Measurements from ENCODE around the gene MAP6.

The MAP6 gene

GRCh38 chr11:75539459-75540334 is 129.1 kb downstream of the MAP6 start:
- Histone ChIP-seq H3K9ac (ENCODE audit: low read length) (no peak overlapping the region), H3K4me1 (ENCODE audit: low read length) (no peaks in the 10 kb centered on the region)

GRCh38 chr11:75538150-75538942 is 130.5 kb downstream of the MAP6 start:
- no peaks in the 10 kb centered on the region for H3K9me3 ChIP-seq (replicated peaks; ENCODE audit: insufficient read depth, low read length)
- no peaks in the 10 kb centered on the region for H3F3A ChIP-seq (ENCODE audit: insufficient read depth, low read length)
- H3K27ac ChIP-seq (ENCODE audit: low read length) = no peak overlapping the region
- no peaks in the 10 kb centered on the region for H3K36me3 ChIP-seq (replicated peaks; ENCODE audit: insufficient read depth, low read length)
- H3K9ac ChIP-seq (ENCODE audit: low read length) = no peak overlapping the region
- no peaks in the 10 kb centered on the region for H3K27me3 ChIP-seq (replicated peaks; ENCODE audit: insufficient read depth, low read length)
- H3K4me3 ChIP-seq (ENCODE audit: low read length) = no peak overlapping the region
- H4K20me1 ChIP-seq (ENCODE audit: insufficient read depth, low read length) = no peaks in the 10 kb centered on the region
- H3K9me2 ChIP-seq (replicated peaks; ENCODE audit: insufficient read depth, low read length) = no peaks in the 10 kb centered on the region
- no peak for TF ChIP-seq EZH2phosphoT487 (IDR thresholded peaks at IDR 0.05; ENCODE audit: low read length)
- no peak for TF ChIP-seq EZH2 (optimal IDR thresholded peaks at IDR 0.05; ENCODE audit: low read depth, low read length)
- TF ChIP-seq CTCF (IDR thresholded peaks at IDR 0.05; ENCODE audit: low read length) = no peak
- H3K79me2 ChIP-seq (ENCODE audit: low read length) = no peaks in the 10 kb centered on the region
- no peak for DNase-seq
- H2AFZ ChIP-seq (ENCODE audit: low read length) = no peak overlapping the region
- no peaks in the 10 kb centered on the region for H3K4me1 ChIP-seq (ENCODE audit: low read length)
- no peak overlapping the region for H3K4me2 ChIP-seq (ENCODE audit: low read depth, low read length)

More at GRCh38 chr11:75539459-75540334, 129.1 kb downstream of the MAP6 start:
- H3K9me3 ChIP-seq (replicated peaks; ENCODE audit: insufficient read depth, low read length) = no peaks in the 10 kb centered on the region
- H3K4me3 ChIP-seq (ENCODE audit: low read length) = no peak overlapping the region
- H4K20me1 ChIP-seq (ENCODE audit: insufficient read depth, low read length) = no peaks in the 10 kb centered on the region
- H3F3A ChIP-seq (ENCODE audit: insufficient read depth, low read length) = no peaks in the 10 kb centered on the region
- H3K79me2 ChIP-seq (ENCODE audit: low read length) = no peaks in the 10 kb centered on the region
- TF ChIP-seq EZH2phosphoT487 (IDR thresholded peaks at IDR 0.05; ENCODE audit: low read length) = no peak
- H2AFZ ChIP-seq (ENCODE audit: low read length) = no peak overlapping the region
- no peak for DNase-seq
- no peaks in the 10 kb centered on the region for H3K9me2 ChIP-seq (replicated peaks; ENCODE audit: insufficient read depth, low read length)
- H3K36me3 ChIP-seq (replicated peaks; ENCODE audit: insufficient read depth, low read length) = no peaks in the 10 kb centered on the region
- H3K27me3 ChIP-seq (replicated peaks; ENCODE audit: insufficient read depth, low read length) = no peaks in the 10 kb centered on the region
- H3K27ac ChIP-seq (ENCODE audit: low read length) = no peak overlapping the region
- H3K4me2 ChIP-seq (ENCODE audit: low read depth, low read length) = no peak overlapping the region

- no peaks in the 10 kb centered on the region for H3K79me2 ChIP-seq (ENCODE audit: low read length)
- H3K9me3 ChIP-seq (replicated peaks; ENCODE audit: insufficient read depth, low read length) = no peaks in the 10 kb centered on the region
- H3K9me2 ChIP-seq (replicated peaks; ENCODE audit: insufficient read depth, low read length) = no peaks in the 10 kb centered on the region
- no peak overlapping the region for H3K27ac ChIP-seq (ENCODE audit: low read length)
- H3K27me3 ChIP-seq (replicated peaks; ENCODE audit: insufficient read depth, low read length) = no peaks in the 10 kb centered on the region
- no peak overlapping the region for H2AFZ ChIP-seq (ENCODE audit: low read length)
- no peak overlapping the region for H3K9ac ChIP-seq (ENCODE audit: low read length)
- no peaks in the 10 kb centered on the region for H3K4me1 ChIP-seq (ENCODE audit: low read length)
- no peak overlapping the region for H3K4me3 ChIP-seq (ENCODE audit: low read length)
- DNase-seq = no peak
- H3K36me3 ChIP-seq (replicated peaks; ENCODE audit: insufficient read depth, low read length) = no peaks in the 10 kb centered on the region
- no peak overlapping the region for H3K4me2 ChIP-seq (ENCODE audit: low read depth, low read length)
- TF ChIP-seq EZH2 (optimal IDR thresholded peaks at IDR 0.05; ENCODE audit: low read depth, low read length) (no peak), CTCF (IDR thresholded peaks at IDR 0.05; ENCODE audit: low read length) (no peak), EZH2phosphoT487 (IDR thresholded peaks at IDR 0.05; ENCODE audit: low read length) (no peak)
- no peaks in the 10 kb centered on the region for H3F3A ChIP-seq (ENCODE audit: insufficient read depth, low read length)
- H4K20me1 ChIP-seq (ENCODE audit: insufficient read depth, low read length) = no peaks in the 10 kb centered on the region
These were observed 131.1 kb downstream of the MAP6 start for GRCh38 chr11:75537740-75538139.

Measured in MM.1S (cell line).